Mesenteric fat pad (tissue), 1 donor: ENCODE results near the gene TGFA. TPM values are rescaled to one million over a fixed set of nuclear protein-coding genes. Genes with fewer than 3 reads are reported as not detected.

Source experiments
- DNase-seq: peaks from one replicate; pipeline ENCODE4 v3.0.0-alpha.2; 2020; ENCODE audit warnings: low spot score
- total RNA-seq: library from RNA; stranded (reverse); fragmentation: NEBNext Ultra II Directional; extraction: Animal tissue kit (Norgen Biotek cat#: 25700); gene quantifications from one replicate; pipeline ENCODE4 v1.2.1, GENCODE V29; 2021
- donor health status: DM: yes; HTN: yes; CAD: no.

TGFA gene
- total RNA-seq, 1 donor from 2014 or later = 2.2 TPM

DNA sequence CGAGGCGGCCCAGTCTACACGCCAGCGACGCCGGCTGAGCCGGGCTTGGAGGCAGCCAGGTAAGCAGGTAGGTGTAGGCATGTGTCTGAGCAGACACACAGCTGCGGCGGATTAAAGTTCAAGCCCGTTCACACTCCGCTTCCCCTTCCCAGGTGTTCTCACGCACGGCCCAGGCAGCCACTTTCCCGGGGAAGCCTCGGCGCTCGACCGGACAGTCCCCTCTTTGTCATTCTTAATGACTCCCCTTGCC, 367 bp downstream of the TGFA start:
- no peak for DNase-seq

DNA sequence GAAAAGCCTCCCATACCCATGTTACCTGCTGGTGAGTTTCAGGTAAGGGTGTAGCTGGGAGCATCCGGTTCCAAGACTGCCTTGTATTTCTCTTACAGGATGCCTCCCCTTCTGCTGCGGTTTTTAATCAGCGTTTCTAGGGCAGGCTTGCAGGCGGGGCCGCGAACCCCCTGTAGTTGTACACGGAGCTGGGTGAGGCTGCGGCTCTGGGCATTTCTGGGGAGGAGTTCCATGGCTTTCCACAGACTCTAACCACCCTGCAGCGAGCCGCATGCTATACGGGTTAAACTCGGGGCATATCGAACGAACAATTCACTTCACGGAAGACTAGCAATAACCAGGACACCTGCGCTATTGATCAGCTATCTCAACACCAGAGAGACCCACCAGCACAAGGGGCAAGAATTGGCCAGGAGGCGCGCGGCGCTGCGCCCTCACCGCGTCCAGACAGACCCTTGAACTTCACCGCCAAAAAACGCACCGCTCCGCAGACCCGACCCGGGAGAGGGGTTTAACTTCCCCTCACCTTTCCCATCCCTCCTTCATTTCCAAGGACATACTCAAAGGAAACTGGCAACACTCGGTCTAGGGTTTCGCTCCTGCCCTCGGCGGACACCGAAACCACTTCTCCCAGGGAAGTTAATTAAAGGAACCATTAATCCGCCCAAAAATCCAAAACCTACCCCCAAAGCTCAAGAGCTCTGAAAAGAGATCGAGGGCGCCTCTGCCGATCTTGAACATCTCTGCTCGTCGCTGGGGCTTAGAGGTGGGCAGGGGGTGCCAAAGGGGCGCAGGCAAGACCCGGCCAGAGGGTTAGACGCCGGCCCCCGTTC, 909 bp downstream of the TGFA start:
- no peak for DNase-seq

GRCh38 chr2:70551167-70551566, 2.5 kb downstream of the TGFA start:
- DNase-seq = no peak

GRCh38 chr2:70549962-70550361, 3.7 kb downstream of the TGFA start:
- DNase-seq = no peak

DNA sequence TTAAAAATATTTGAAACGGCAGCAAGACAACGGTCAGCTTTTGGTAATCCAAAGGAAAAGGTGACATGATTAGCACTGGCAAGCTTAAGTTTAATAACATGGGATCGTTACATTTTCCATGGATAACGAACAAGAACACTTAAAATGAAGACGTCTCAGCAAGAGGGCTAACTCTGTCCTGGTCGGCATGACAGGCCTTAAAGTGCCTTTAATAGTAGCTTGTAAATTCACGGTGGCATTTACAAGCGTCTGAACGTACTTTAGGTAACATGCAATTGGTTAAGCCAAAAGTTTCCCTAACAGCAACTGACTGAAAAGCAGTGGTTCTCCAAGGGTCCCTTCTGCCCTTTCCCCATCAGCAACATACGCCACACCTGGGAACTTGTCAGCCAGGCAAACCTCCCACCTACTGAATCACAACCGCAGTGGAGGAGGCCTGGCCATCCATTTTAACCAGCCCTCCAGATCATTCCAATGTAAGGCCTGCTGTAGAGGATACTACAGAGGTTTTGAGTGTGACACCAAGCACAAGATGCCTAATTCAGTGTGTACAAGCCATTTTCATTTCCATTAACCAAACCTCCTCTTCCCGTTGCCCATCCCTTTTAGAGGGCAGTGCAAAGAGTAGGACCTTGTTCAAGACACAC, 4.4 kb downstream of the TGFA start:
- no peak for DNase-seq

DNA sequence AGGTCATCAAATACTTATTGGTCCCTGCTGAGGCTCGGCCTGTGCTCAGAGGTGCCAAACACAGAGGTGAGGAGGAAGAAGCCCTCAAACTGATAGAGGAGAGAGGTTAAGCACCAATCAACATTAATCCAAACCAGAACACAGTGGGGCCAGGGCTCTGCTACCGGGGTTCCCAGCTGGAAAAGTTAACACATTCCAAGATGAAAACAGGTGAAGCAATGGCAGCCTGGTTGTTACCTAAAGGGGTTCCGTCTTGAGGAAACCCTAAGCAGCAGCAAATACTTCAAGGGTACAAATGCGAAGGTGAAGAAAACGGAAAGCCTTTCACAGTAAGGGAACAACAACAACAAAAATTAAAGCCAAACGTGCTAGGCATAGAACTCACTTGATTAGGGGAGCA, 5.4 kb downstream of the TGFA start:
- DNase-seq = no peak

DNA sequence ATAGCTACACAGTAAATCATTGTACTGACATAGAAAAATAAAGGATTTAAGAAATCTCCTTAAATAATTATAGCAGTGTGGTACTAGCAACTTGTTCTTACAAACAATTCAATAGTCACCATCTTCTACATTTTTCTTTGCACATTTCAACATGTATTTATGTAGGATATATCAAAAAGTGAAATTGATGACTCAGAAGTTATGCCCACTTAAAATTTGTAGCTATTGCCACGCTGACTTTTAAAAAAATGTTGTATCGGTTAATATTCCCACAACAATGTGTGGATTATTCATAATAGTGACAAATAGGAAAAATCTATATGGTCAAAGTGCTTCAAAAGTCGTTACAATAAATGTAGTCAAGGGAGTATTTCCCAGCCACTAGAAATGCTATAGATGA, 6.7 kb downstream of the TGFA start:
- DNase-seq = no peak

GRCh38 chr2:70546376-70546775, 7.2 kb downstream of the TGFA start:
- DNase-seq = no peak

GRCh38 chr2:70541481-70542020, 12.1 kb downstream of the TGFA start:
- no peak for DNase-seq

DNA sequence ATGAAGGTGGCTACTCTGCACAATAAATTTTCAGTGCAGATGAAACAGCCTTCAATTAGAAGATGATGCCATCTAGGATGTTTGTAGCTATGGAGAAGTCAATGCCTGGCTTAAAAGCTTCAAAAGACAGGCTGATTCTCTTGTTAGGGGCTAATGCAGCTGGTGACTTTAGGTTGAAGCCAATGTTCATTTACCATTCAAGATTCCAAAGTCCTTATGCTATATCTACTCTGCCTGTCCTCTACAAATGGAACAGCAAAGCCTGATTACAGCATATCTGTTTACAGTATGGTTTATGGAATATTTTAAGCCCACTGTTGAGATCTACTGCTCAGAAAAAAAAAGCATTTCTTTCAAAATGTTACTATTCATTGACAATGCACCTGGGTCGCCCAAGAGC, 15.8 kb downstream of the TGFA start:
- no peak for DNase-seq

GRCh38 chr2:70536517-70537055, 17.0 kb downstream of the TGFA start:
- DNase-seq = no peak

DNA sequence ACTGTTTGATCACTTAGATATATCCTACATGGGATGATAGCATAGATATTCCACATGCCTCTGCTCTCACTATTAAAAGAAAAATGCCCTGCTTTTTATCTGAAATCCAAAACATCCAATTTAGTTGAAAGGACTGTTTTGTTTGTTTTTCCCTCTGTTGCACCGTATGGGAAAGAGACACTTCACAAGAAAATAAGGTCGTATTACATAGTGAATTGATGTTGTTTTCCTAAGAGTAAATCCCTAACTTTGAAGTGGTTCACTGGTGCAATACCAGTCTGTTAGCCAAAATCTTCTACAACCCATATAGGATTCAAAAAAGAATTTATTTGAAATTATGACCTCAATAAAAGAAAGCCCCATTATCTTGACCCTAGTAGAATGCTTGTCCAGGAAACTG, 18.1 kb downstream of the TGFA start:
- DNase-seq = no peak

DNA sequence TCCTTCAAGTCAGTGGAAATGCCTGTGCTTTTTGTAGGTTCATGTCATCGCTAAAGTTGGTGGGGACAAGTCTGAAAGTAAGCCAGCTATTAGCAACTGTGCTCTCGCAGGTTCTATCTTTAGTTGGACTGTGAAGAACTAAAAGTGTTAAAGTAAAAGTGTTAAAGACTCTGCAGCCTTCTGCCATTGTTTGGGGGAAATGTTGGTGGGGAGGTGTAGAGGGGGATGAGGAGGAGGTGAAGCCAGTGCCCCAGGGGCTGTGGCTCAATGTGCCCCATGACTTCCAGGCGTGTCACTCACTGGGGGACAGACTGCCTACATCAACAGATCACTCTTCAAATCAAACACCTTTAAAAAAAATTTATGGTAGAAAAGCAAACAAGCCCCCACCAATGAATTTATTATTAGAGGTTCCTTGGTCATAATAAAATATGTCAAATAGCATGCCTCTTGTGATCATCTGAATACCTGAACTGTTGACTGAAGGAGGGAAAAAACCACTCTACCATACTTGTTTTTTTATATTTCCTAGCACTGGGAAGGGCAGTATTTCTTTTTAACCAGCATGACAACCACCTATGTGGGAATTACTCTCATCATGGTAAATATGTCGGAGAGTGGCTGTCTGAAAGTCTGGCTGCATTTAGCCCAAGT, 19.3 kb downstream of the TGFA start:
- no peak for DNase-seq

DNA sequence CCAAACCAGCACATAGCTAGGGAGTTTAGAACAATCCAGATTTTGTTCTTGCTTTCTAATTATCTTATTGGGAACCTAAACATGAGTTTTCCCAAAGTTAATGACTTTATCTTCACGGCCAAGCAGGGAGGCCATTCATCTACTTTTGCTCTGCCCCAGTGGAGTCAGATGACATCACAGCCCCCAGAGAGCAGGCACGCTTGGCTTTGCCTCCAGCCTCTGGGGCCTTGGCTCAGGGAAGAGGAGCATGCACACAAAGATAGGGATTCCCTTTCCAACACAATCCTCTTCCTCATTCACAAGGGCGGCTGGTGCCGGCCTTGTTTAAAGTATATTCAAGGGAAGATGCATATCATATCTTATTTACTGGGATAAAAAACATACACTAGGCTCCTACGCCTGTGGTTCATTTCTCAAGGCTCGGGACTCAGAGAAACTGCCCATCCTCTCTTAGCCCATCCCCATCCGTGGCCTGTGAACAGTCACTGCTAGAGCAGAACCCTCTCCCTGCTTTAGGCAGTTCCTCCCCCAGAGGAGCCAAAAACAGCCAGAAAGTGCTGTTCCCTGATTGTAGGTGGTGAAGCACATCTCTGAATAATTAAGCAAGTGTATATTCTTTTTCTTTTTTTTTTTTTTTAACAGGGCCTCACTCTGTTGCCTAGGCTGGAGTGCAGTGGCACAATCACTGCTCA, 21.2 kb downstream of the TGFA start:
- no peak for DNase-seq

DNA sequence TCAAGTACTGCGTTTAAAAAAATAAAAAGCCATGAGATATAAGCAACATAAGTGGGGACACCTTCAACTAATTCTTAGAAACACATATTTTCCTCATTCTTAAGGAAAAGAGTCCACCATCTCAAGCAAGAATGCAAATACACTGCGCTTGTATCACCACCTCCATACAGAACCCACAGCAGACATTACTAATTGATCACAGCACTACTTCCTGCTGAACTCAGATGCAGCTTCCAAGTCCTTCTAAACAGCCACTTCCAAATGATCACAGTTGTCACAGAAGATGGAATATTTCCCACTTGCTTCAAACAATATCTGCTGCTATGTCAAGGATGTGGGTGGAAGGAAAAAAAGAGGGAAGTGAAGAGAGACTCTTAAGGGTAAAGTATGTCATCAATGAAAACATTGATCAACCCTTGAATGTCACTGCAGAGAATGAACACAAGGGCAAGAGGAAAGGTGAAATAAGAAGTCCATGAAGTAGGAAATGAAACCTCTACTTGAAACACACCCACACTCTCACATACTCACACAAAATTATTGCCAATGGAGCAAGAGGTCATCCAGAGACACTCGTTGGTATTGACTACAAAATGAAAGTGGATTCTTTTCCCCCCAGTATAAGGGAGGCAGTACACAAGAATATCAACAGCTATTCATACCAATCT, 22.1 kb downstream of the TGFA start:
- DNase-seq = no peak

GRCh38 chr2:70529610-70530009, 24.0 kb downstream of the TGFA start:
- DNase-seq = no peak

DNA sequence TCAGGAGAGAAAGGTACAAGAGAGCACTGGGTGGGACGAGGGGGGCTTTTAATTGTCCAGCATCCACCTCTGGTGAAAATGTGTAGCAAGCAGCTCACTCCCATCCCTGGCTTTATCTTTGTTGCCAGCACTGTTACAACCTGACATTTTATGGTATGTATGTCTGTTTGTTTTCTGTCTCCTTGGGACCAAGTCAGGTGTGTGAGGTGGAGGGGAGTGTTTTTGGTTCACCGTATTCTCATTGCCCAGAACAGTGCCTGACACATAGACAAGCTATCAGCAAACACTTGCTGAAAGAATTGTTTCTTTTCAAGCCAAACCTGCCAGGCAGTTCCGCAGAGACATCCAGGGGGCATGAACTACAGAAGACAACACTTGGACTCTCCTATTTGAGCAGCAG, 24.7 kb downstream of the TGFA start:
- no peak for DNase-seq

DNA sequence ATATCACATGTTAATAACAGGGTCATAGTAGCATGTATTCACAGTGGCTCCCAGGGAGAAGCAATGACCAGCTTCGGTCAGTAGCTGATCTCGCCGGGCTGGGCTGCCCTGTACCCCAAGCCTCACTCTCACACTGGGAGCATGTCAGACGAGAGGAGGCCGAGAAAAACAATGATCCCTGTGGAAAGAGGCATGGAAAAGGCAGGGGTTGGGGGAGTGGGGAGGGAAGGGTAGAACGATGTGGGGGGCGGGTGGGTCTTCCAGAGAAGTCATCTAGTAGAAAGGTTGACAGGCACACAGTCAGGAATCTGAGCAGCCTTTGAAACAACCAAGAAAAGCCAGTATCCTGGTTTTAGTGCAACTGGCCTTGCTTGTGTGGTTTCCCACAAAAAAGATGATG, 25.4 kb downstream of the TGFA start:
- no peak for DNase-seq

GRCh38 chr2:70527447-70528080, 26.1 kb downstream of the TGFA start:
- DNase-seq = no peak

- no peak for DNase-seq
Measured at GRCh38 chr2:70526126-70526525, 27.5 kb downstream of the TGFA start.

DNA sequence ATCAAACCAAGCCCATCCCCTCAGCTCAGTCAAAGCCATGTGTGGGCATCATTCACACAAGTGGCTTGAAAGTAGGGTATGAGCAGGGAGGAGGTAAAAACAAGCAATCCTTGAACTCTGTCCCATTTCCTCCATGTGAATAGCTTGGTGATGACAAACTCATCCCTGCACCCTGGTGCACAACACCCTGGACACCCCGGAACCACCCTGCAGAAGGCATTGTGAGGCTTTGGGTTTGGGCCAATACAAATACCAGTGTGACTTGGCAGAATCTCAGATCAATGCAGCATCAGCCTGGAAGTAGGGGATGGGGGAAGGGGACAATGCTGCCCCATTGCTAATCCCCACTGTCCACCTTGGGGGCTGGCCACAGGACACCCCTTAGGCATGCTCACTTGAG, 28.6 kb downstream of the TGFA start:
- DNase-seq = no peak
